Renal cortical epithelial cell (primary cell): ENCODE results near the gene EXOC6. TPM values are rescaled to one million over a fixed set of nuclear protein-coding genes. Genes with fewer than 3 reads are reported as not detected.

Source experiments
- total RNA-seq: library from RNA; depleted of rRNA; stranded (reverse); fragments of >200 nt; gene quantifications from 2 replicates; pipeline ENCODE4 v1.2.3, GENCODE V29; 2014

Gene EXOC6
- total RNA-seq, 1 donor from 2014 or later, result 11.0 TPM

Other genes starting within 250 kb of the EXOC6 start
- 0.40 and 1.6 TPM in 2 replicates for gene HHEX, start 158.6 kb upstream of the EXOC6 start, total RNA-seq
- 0.52 and 0.65 TPM in 2 replicates for gene CYP26C1, start 212.3 kb downstream of the EXOC6 start, total RNA-seq
- 0.15 TPM in 1 of 2 replicates, not detected in the other for gene CYP26A1, start 225.4 kb downstream of the EXOC6 start, total RNA-seq